ENCODE measurements around the gene ZNF397. TPM values are rescaled to one million over a fixed set of nuclear protein-coding genes. Genes with fewer than 3 reads are reported as not detected.

ZNF397 gene
- total RNA-seq, 5 donors from 2014 or later (not counting 1 experiment from before 2014, with no cell fraction given): 13.7 to 37.0 (median 33.1) TPM

Other genes with a start within 250 kb of the ZNF397 start
- 10 to 100 TPM; 45.6 to 96.7 (median 53.9) TPM for gene MAPRE2, start 199.6 kb upstream of the ZNF397 start, total RNA-seq
- 10 to 100 TPM; 14.4 to 19.6 (median 16.2) TPM for gene ZSCAN30, start 49.2 kb downstream of the ZNF397 start, total RNA-seq
- gene ZNF24, start 103.4 kb downstream of the ZNF397 start, total RNA-seq: 10 to 100 TPM; 63.1 to 75.7 (median 72.2) TPM
- gene ZNF396, start 136.3 kb downstream of the ZNF397 start, total RNA-seq: 1 to 10 TPM in 2 of 5 donors, under 1 TPM in 2, not detected in 1; 0.73 to 2.4 (median 1.4) TPM

All from T-cell (primary cell).